IMR-90 (cell line): Measurements from ENCODE around the gene YLPM1. TPM values are rescaled to one million over a fixed set of nuclear protein-coding genes. Genes with fewer than 3 reads are reported as not detected.
A peak's percentile ranks its signal among the peaks of the same experiment; 100 is the strongest.

Experiments
- ATAC-seq: fragments of 200-7000 bp; cut with Tn5 transposase; 2 replicates; pipeline ENCODE4 v1.9.1; 2020; ENCODE audit warnings: low read depth, mild to moderate bottlenecking, moderate library complexity
- BruUV-seq: library from RNA; stranded (reverse); fragments of 400-500 nt; replicated peaks from 2 replicates; lab custom pipeline; 2021; lab: Mats Ljungman, UMichigan
- CTCF ChIA-PET: fragments of 300-600 bp; formaldehyde crosslinking; extraction: SDS; loops from one replicate; lab custom pipeline; 2021; ENCODE audit warnings: antibody characterized with exemption; lab: Yijun Ruan, JAX
- POLR2A ChIA-PET: fragments of 300-600 bp; sonication (Branson Sonifier 250); formaldehyde crosslinking; loops from one replicate; lab custom pipeline; 2022; ENCODE audit warnings: antibody characterized with exemption; ENCODE audit not compliant: unreplicated experiment; lab: Charles Lee
- DNase-seq: peaks from one replicate; pipeline ENCODE4 v3.0.0; 2013
- H2AFZ ChIP-seq: replicated peaks from 2 replicates; pipeline ENCODE3; 2013; ENCODE audit warnings: low read length, mild to moderate bottlenecking; ENCODE audit not compliant: poor library complexity
- H2AK5ac ChIP-seq: 2 replicates; pipeline ENCODE4 v1.6.1; 2013; ENCODE audit warnings: low read depth, low read length, inconsistent platforms
- H2AK9ac ChIP-seq: replicated peaks from 2 replicates; pipeline ENCODE3; 2013; ENCODE audit warnings: mild to moderate bottlenecking, low read depth, low read length, moderate library complexity; ENCODE audit not compliant: poor library complexity
- H2BK120ac ChIP-seq: 2 replicates; pipeline ENCODE4 v1.6.1; 2013; ENCODE audit warnings: low read depth, low read length, inconsistent platforms
- H2BK15ac ChIP-seq: 3 replicates; pipeline ENCODE4 v1.6.1; 2013; ENCODE audit warnings: low read depth, low read length, inconsistent platforms
- H2BK20ac ChIP-seq: 2 replicates; pipeline ENCODE4 v1.6.1; 2013; ENCODE audit warnings: low read depth, mild to moderate bottlenecking, inconsistent platforms, low read length, moderate library complexity
- H2BK5ac ChIP-seq: 2 replicates; pipeline ENCODE4 v1.6.1; 2013; ENCODE audit warnings: mild to moderate bottlenecking, low read depth, low read length, inconsistent platforms; ENCODE audit not compliant: poor library complexity, severe bottlenecking
- H3K14ac ChIP-seq: replicated peaks from 2 replicates; pipeline ENCODE4 v1.6.1; 2013; ENCODE audit warnings: low read depth, low read length, inconsistent platforms
- H3K18ac ChIP-seq: 2 replicates; pipeline ENCODE4 v1.6.1; 2013; ENCODE audit warnings: low read depth, low read length, control low read depth
- H3K23ac ChIP-seq: 2 replicates; pipeline ENCODE4 v1.6.1; 2013; ENCODE audit warnings: low read depth, low read length, inconsistent platforms
- H3K27ac ChIP-seq: 2 replicates; pipeline ENCODE4 v1.5.1; 2013; ENCODE audit warnings: mild to moderate bottlenecking, control low read depth, low read length; ENCODE audit not compliant: insufficient read depth
- H3K27me3 ChIP-seq: 2 replicates; pipeline ENCODE4 v1.6.1; 2013; ENCODE audit warnings: low read length; ENCODE audit not compliant: control insufficient read depth, insufficient read depth
- H3K36me3 ChIP-seq: 2 replicates; pipeline ENCODE4 v1.6.1; 2013; ENCODE audit warnings: low read length, mixed read lengths; ENCODE audit not compliant: control insufficient read depth, insufficient read depth
- H3K4ac ChIP-seq: 2 replicates; pipeline ENCODE4 v1.6.1; 2013; ENCODE audit warnings: low read depth, low read length, inconsistent platforms
- H3K4me1 ChIP-seq: 2 replicates; pipeline ENCODE4 v1.6.1; 2013; ENCODE audit warnings: low read length, mixed read lengths; ENCODE audit not compliant: control insufficient read depth, insufficient read depth
- H3K4me2 ChIP-seq: 2 replicates; pipeline ENCODE4 v1.6.1; 2013; ENCODE audit warnings: low read depth, mild to moderate bottlenecking, control low read depth, low read length, moderate library complexity
- H3K4me3 ChIP-seq: 2 replicates; pipeline ENCODE4 v1.5.1; 2013; ENCODE audit warnings: low read depth, mild to moderate bottlenecking, control low read depth, low read length, moderate library complexity; ENCODE audit not compliant: insufficient read depth
- H3K56ac ChIP-seq: 2 replicates; pipeline ENCODE4 v1.6.1; 2013; ENCODE audit warnings: low read length, inconsistent platforms; ENCODE audit not compliant: insufficient read depth; ENCODE audit errors: extremely low read depth
- H3K79me1 ChIP-seq, 2 experiments: 2 replicates each; pipeline ENCODE4 v1.6.1; 2013; ENCODE audit warnings: low read length in 2 of 2, inconsistent platforms in 1 of 2, low read depth in 1 of 2
- H3K9ac ChIP-seq: 2 replicates; pipeline ENCODE4 v1.6.1; 2013; ENCODE audit warnings: low read depth, low read length, control low read depth
- H3K9me1 ChIP-seq: 2 replicates; pipeline ENCODE4 v1.6.1; 2013; ENCODE audit warnings: low read length, inconsistent platforms; ENCODE audit not compliant: insufficient read depth
- H3K9me3 ChIP-seq: 2 replicates; pipeline ENCODE4 v1.6.1; 2013; ENCODE audit warnings: low read length; ENCODE audit not compliant: control insufficient read depth, insufficient read depth
- H4K20me1 ChIP-seq: 2 replicates; pipeline ENCODE4 v1.6.1; 2013; ENCODE audit warnings: low read length, inconsistent platforms; ENCODE audit not compliant: insufficient read depth
- H4K5ac ChIP-seq: 2 replicates; pipeline ENCODE4 v1.6.1; 2013; ENCODE audit warnings: mild to moderate bottlenecking, low read depth, low read length, control low read depth
- H4K8ac ChIP-seq, 2 experiments: 2 replicates each; pipeline ENCODE4 v1.6.1; 2013; ENCODE audit warnings: low read depth in 2 of 2, low read length in 2 of 2, control low read depth in 1 of 2, inconsistent platforms in 1 of 2
- H4K91ac ChIP-seq: 2 replicates; pipeline ENCODE4 v1.6.1; 2013; ENCODE audit warnings: low read depth, low read length, inconsistent platforms; ENCODE audit not compliant: insufficient read depth
- BHLHE40 ChIP-seq: fragments of 150-350 bp; IDR thresholded peaks from 2 replicates; pipeline ENCODE4 v1.6.1; 2016; ENCODE audit warnings: mild to moderate bottlenecking, low read depth, low read length
- CEBPB ChIP-seq: IDR thresholded peaks from 2 replicates; pipeline ENCODE4 v1.6.1; 2012; ENCODE audit warnings: low read depth, low read length, improper control_type of control experiment
- CHD1 ChIP-seq: IDR thresholded peaks from 2 replicates; pipeline ENCODE4 v1.6.1; 2012; ENCODE audit warnings: low read depth, low read length, improper control_type of control experiment
- FOS ChIP-seq: fragments of 150-350 bp; IDR thresholded peaks from 2 replicates; pipeline ENCODE4 v1.6.1; 2016; ENCODE audit warnings: low read depth, low read length
- MAFK ChIP-seq: IDR thresholded peaks from 2 replicates; pipeline ENCODE4 v1.6.1; 2012; ENCODE audit warnings: low read depth, low read length, improper control_type of control experiment
- MAZ ChIP-seq: IDR thresholded peaks from 2 replicates; pipeline ENCODE4 v1.6.1; 2012; ENCODE audit warnings: low read depth, mild to moderate bottlenecking, low read length, improper control_type of control experiment, moderate library complexity, borderline replicate concordance
- MXI1 ChIP-seq: IDR thresholded peaks from 2 replicates; pipeline ENCODE4 v1.6.1; 2012; ENCODE audit warnings: low read depth, mild to moderate bottlenecking, low read length, moderate library complexity, borderline replicate concordance
- NFE2L2 ChIP-seq: fragments of 150-350 bp; IDR thresholded peaks from 2 replicates; pipeline ENCODE4 v1.6.1; 2016; ENCODE audit warnings: low read depth, mild to moderate bottlenecking, low read length
- POLR2A ChIP-seq: IDR thresholded peaks from 2 replicates; pipeline ENCODE4 v1.6.1; 2012; ENCODE audit warnings: mild to moderate bottlenecking, low read depth, low read length
- RAD21 ChIP-seq: IDR thresholded peaks from 2 replicates; pipeline ENCODE4 v1.6.1; 2012; ENCODE audit warnings: low read length, improper control_type of control experiment
- RCOR1 ChIP-seq: IDR thresholded peaks from 2 replicates; pipeline ENCODE4 v1.6.1; 2012; ENCODE audit warnings: mild to moderate bottlenecking, low read length, improper control_type of control experiment; ENCODE audit not compliant: insufficient replicate concordance
- RFX5 ChIP-seq: IDR thresholded peaks from 2 replicates; pipeline ENCODE4 v1.8.0; 2012; ENCODE audit warnings: low read depth, mild to moderate bottlenecking, low read length, moderate library complexity
- SMC3 ChIP-seq: fragments of 150-350 bp; IDR thresholded peaks from 2 replicates; pipeline ENCODE4 v1.6.1; 2016; ENCODE audit warnings: low read depth, mild to moderate bottlenecking, antibody characterized with exemption, low read length, moderate library complexity
- WGBS, 2 experiments: methylation state at CpG; one replicate each; pipeline versions ENCODE4 v1.1.5 to v1.1.7; 2013; ENCODE audit warnings: missing lambda C conversion rate in 2 of 2; ENCODE audit not compliant: insufficient read length in 1 of 2; ENCODE audit errors: extremely low coverage in 2 of 2; 5-methylcytosine and 5-hydroxymethylcytosine counted together
- dilution Hi-C: fragments of 300-500 bp; cut with HindIII; formaldehyde crosslinking; loops from one replicate; pipeline ENCODE4 v1.14.3; 2018; ENCODE audit warnings: low sequenced_read_pairs; ENCODE audit not compliant: unreplicated experiment
- in situ Hi-C: fragments of 300-500 bp; cut with MboI; formaldehyde crosslinking; loops from 3 replicates; pipeline ENCODE4 v1.14.3; 2019; ENCODE audit warnings: low sequenced_read_pairs, inconsistent platforms, mixed read lengths
- intact Hi-C: fragments of 100-400 bp; cut with micrococcal nuclease; formaldehyde crosslinking; loops from 2 replicates; pipeline ENCODE4 v1.10.0; 2022
- polyA plus RNA-seq, 3 experiments: library from polyadenylated mRNA; depleted of rRNA; stranded (reverse); fragments of >200 nt; gene quantifications; 2 replicates each; pipeline ENCODE4 v1.2.3, GENCODE V29; 2012; ENCODE audit warnings: low replicate concordance in 1 of 3
- total RNA-seq: library from RNA; depleted of rRNA; stranded (reverse); fragments of >200 nt; gene quantifications from 2 replicates; pipeline ENCODE4 v1.2.3, GENCODE V29; 2012
- TF ChIP-seq, protein P1 (sequence below): fragments of 150-350 bp; IDR thresholded peaks from 2 replicates; pipeline ENCODE4 v1.6.1; 2017; ENCODE audit warnings: mild to moderate bottlenecking, antibody characterized with exemption, low read length, low read depth
- TF ChIP-seq, protein P2 (sequence below): conservative IDR thresholded peaks from 2 replicates; pipeline ENCODE4 v1.5.1; 2012; ENCODE audit warnings: mild to moderate bottlenecking, low read depth, low read length, improper control_type of control experiment
- TF ChIP-seq, protein P3 (sequence below): fragments of 150-350 bp; IDR thresholded peaks from 2 replicates; pipeline ENCODE4 v1.6.1; 2016; ENCODE audit warnings: low read depth, mild to moderate bottlenecking, low read length, moderate library complexity, borderline replicate concordance

YLPM1 gene
- total and polyA plus RNA-seq, 2 of the 4 experiments (the other 2 are of a cell fraction): 8.2 to 19.7 TPM

DNA sequence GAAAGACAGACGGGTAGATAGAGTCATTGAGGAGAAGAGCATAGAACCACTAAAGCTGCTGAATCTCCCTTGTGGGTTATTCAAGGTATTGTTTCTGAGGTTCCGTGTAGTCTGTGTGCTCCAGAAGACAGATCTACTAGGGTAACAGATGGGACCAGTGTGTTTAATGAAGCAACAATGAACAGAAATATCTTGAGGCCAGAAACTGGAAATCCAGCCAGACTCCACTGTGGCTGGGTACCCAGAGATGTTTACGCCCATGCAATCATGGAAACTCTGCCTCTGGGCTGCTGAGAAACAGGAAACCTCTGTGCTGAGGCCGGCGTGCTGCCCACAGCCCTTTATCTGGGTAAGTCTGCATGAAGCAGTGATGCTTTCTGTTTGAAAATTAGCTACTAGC, 104.6 kb downstream of the YLPM1 start:
- 54% methylated on average over 2 of the region's 5 CpGs; no CpG with 5 or more reads in 1 of the 2 experiments for WGBS, 2 experiments
- Histone ChIP-seq H3K4me3 (no peak overlapping the region), H3K56ac (no peak overlapping the region), H3K79me1 (no peaks in the 10 kb centered on the region), H2BK20ac (no peak overlapping the region), H3K9me3 (no peaks in the 10 kb centered on the region), H3K9ac (no peak overlapping the region), H3K14ac (no peak overlapping the region), H4K20me1 (no peaks in the 10 kb centered on the region), H3K4me2 (0 out of 2 replicates have a peak overlapping the region, but pooled peaks have one; percentile 8), H3K27me3 (peaks cover 10% of the 10 kb centered on the region), H2AFZ (no peak overlapping the region), H2BK15ac (no peak overlapping the region), H3K4me1 (no peaks in the 10 kb centered on the region), H3K36me3 (no peaks in the 10 kb centered on the region), H3K4ac (no peak overlapping the region), H3K9me1 (no peaks in the 10 kb centered on the region), H3K23ac (no peak overlapping the region), H2AK9ac (no peak overlapping the region), H4K8ac (no peak overlapping the region), H4K5ac (no peak overlapping the region), H2BK5ac (no peak overlapping the region), H2AK5ac (no peak overlapping the region), H2BK120ac (no peak overlapping the region), H4K91ac (no peak overlapping the region), H3K27ac (no peak overlapping the region), H3K18ac (no peak overlapping the region)
- BruUV-seq: no TSS peak
- ATAC-seq (peak; percentile 51; the same call in 1 of the 2 replicates), DNase-seq (peak; percentile 28)
- ChIA-PET POLR2A (interaction anchor here (0.5 kb wide), 1 partner anchor 55 kb away, joined by 9 read pairs; the partner anchor contains the start of gene RPS6KL1), CTCF (no interaction called here)
- dilution Hi-C loops: no loop called here
- intact Hi-C loops: no loop called here
- TF ChIP-seq RFX5 (no peak), RCOR1 (no peak), MXI1 (no peak), MAFK (no peak), FOS (no peak), MAZ (no peak), RAD21 (no peak), SMC3 (no peak), NFE2L2 (no peak), POLR2A (no peak), CHD1 (no peak), BHLHE40 (no peak), CEBPB (no peak)
- TF ChIP-seq, protein P1, sequence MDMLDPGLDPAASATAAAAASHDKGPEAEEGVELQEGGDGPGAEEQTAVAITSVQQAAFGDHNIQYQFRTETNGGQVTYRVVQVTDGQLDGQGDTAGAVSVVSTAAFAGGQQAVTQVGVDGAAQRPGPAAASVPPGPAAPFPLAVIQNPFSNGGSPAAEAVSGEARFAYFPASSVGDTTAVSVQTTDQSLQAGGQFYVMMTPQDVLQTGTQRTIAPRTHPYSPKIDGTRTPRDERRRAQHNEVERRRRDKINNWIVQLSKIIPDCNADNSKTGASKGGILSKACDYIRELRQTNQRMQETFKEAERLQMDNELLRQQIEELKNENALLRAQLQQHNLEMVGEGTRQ: no peak
- TF ChIP-seq, protein P2, sequence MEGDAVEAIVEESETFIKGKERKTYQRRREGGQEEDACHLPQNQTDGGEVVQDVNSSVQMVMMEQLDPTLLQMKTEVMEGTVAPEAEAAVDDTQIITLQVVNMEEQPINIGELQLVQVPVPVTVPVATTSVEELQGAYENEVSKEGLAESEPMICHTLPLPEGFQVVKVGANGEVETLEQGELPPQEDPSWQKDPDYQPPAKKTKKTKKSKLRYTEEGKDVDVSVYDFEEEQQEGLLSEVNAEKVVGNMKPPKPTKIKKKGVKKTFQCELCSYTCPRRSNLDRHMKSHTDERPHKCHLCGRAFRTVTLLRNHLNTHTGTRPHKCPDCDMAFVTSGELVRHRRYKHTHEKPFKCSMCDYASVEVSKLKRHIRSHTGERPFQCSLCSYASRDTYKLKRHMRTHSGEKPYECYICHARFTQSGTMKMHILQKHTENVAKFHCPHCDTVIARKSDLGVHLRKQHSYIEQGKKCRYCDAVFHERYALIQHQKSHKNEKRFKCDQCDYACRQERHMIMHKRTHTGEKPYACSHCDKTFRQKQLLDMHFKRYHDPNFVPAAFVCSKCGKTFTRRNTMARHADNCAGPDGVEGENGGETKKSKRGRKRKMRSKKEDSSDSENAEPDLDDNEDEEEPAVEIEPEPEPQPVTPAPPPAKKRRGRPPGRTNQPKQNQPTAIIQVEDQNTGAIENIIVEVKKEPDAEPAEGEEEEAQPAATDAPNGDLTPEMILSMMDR: no peak
- TF ChIP-seq, protein P3, sequence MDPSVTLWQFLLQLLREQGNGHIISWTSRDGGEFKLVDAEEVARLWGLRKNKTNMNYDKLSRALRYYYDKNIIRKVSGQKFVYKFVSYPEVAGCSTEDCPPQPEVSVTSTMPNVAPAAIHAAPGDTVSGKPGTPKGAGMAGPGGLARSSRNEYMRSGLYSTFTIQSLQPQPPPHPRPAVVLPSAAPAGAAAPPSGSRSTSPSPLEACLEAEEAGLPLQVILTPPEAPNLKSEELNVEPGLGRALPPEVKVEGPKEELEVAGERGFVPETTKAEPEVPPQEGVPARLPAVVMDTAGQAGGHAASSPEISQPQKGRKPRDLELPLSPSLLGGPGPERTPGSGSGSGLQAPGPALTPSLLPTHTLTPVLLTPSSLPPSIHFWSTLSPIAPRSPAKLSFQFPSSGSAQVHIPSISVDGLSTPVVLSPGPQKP: no peak
- in situ Hi-C loops: no loop called here
